PC-9 (cell line): Measurements from ENCODE around the gene GDF7. TPM values are rescaled to one million over a fixed set of nuclear protein-coding genes. Genes with fewer than 3 reads are reported as not detected.

Experiments
- BruUV-seq: library from RNA; stranded (reverse); fragments of 400-500 nt; replicated peaks from 2 replicates; lab custom pipeline; 2021; lab: Mats Ljungman, UMichigan
- CTCF ChIA-PET: fragments of 300-600 bp; sonication (Branson Sonifier 250); formaldehyde crosslinking; loops from one replicate; lab custom pipeline; 2022; ENCODE audit warnings: antibody characterized with exemption; lab: Charles Lee
- POLR2A ChIA-PET: fragments of 300-600 bp; sonication (Branson Sonifier 250); formaldehyde crosslinking; loops from one replicate; lab custom pipeline; 2022; ENCODE audit warnings: antibody characterized with exemption; ENCODE audit not compliant: unreplicated experiment; lab: Charles Lee
- DNase-seq, 2 experiments: peaks; one replicate each; pipeline versions ENCODE4 v3.0.0 to v3.0.0-alpha.2; 2015 to 2022; ENCODE audit warnings: mixed read lengths in 1 of 2
- H2AFZ ChIP-seq: fragments of 200-600 bp; sonication (generic); 2 replicates; pipeline ENCODE4 v1.8.1; 2017; ENCODE audit warnings: antibody characterized with exemption
- H3F3A ChIP-seq: fragments of 200-600 bp; sonication (generic); 2 replicates; pipeline ENCODE4 v1.8.1; 2017; ENCODE audit warnings: antibody characterized with exemption, mild to moderate bottlenecking, low read depth; ENCODE audit not compliant: insufficient read depth
- H3K27ac ChIP-seq: fragments of 200-600 bp; sonication (generic); 2 replicates; pipeline ENCODE4 v1.6.1; 2016; ENCODE audit warnings: mixed run types
- H3K27me3 ChIP-seq: fragments of 200-600 bp; sonication (generic); 2 replicates; pipeline ENCODE4 v1.6.1; 2016; ENCODE audit warnings: low read depth, mixed run types; ENCODE audit not compliant: insufficient read depth
- H3K36me3 ChIP-seq: fragments of 200-600 bp; sonication (generic); 2 replicates; pipeline ENCODE4 v1.6.1; 2016; ENCODE audit warnings: low read depth, mixed run types
- H3K4me1 ChIP-seq: fragments of 200-600 bp; sonication (generic); replicated peaks from 2 replicates; pipeline ENCODE4 v1.6.1; 2016; ENCODE audit warnings: mixed run types; ENCODE audit not compliant: insufficient read depth
- H3K4me2 ChIP-seq: fragments of 200-600 bp; sonication (generic); 2 replicates; pipeline ENCODE4 v1.6.1; 2017; ENCODE audit warnings: mixed run types
- H3K4me3 ChIP-seq: fragments of 200-600 bp; sonication (generic); 2 replicates; pipeline ENCODE4 v1.6.1; 2016; ENCODE audit warnings: mixed run types
- H3K79me2 ChIP-seq: fragments of 200-600 bp; sonication (generic); 2 replicates; pipeline ENCODE4 v1.6.1; 2017; ENCODE audit warnings: low read depth, mixed run types
- H3K9me2 ChIP-seq: fragments of 200-600 bp; sonication (generic); 2 replicates; pipeline ENCODE4 v1.8.1; 2017; ENCODE audit warnings: mild to moderate bottlenecking; ENCODE audit not compliant: insufficient read depth
- H3K9me3 ChIP-seq: fragments of 200-600 bp; sonication (generic); 2 replicates; pipeline ENCODE4 v1.8.1; 2016; ENCODE audit warnings: low read depth; ENCODE audit not compliant: insufficient read depth
- H4K20me1 ChIP-seq: fragments of 200-600 bp; sonication (generic); 2 replicates; pipeline ENCODE4 v1.8.1; 2017; ENCODE audit not compliant: insufficient read depth
- EZH2 ChIP-seq: fragments of 200-600 bp; sonication (generic); IDR thresholded peaks from 2 replicates; pipeline ENCODE4 v1.8.0; 2017; ENCODE audit warnings: antibody characterized with exemption, low read depth
- intact Hi-C: fragments of 100-400 bp; cut with micrococcal nuclease; formaldehyde crosslinking; loops from one replicate; pipeline ENCODE4 v1.10.0; 2022; ENCODE audit not compliant: unreplicated experiment
- total RNA-seq: library from RNA; stranded (reverse); gene quantifications from 2 replicates; pipeline ENCODE4 v1.2.3, GENCODE V29; 2021
- TF ChIP-seq, protein P1 (sequence below): fragments of 200-600 bp; sonication (generic); conservative IDR thresholded peaks from 2 replicates; pipeline ENCODE4 v1.6.1; 2017; ENCODE audit warnings: mixed run types, antibody characterized with exemption, mild to moderate bottlenecking, moderate library complexity

Gene GDF7
- total RNA-seq, 1 experiment from 2014 or later, result 0.04 TPM

DNA sequence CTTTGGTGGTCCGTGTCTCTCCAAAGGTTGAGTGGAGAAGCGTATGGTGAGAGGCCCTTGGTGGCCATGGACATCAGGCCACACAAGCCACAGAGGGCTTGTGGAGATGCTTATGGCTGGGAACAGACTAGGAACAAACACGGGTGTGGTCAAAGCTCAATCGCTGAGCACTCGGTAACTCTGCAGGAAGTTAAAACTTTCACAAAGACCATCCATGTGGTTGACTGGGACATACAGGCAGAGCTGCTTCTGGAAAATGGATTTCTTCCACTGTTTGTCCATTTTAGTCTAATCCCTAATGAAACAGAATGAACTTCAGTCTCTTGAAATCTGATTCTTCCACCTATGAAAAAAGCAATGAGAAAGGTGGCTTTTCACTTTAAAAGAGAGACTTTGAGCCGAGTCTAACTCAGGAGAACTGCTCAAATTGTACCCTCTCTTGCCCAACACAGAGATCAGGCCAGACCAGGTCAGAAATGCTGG, 17.7 kb downstream of the GDF7 start:
- no TSS peak for BruUV-seq
- Histone ChIP-seq H3K4me2 (no peak overlapping the region), H3K9me3 (no peaks in the 10 kb centered on the region), H4K20me1 (no peaks in the 10 kb centered on the region), H3K9me2 (no peaks in the 10 kb centered on the region), H3F3A (no peaks in the 10 kb centered on the region), H3K36me3 (no peaks in the 10 kb centered on the region), H3K27me3 (no peaks in the 10 kb centered on the region), H3K27ac (no peak overlapping the region), H3K4me1 (no peaks in the 10 kb centered on the region), H2AFZ (no peak overlapping the region), H3K4me3 (no peak overlapping the region), H3K79me2 (no peaks in the 10 kb centered on the region)
- intact Hi-C loops, result no loop called here
- CTCF ChIA-PET, result no interaction called here
- no peak for DNase-seq
- TF ChIP-seq, protein P1, sequence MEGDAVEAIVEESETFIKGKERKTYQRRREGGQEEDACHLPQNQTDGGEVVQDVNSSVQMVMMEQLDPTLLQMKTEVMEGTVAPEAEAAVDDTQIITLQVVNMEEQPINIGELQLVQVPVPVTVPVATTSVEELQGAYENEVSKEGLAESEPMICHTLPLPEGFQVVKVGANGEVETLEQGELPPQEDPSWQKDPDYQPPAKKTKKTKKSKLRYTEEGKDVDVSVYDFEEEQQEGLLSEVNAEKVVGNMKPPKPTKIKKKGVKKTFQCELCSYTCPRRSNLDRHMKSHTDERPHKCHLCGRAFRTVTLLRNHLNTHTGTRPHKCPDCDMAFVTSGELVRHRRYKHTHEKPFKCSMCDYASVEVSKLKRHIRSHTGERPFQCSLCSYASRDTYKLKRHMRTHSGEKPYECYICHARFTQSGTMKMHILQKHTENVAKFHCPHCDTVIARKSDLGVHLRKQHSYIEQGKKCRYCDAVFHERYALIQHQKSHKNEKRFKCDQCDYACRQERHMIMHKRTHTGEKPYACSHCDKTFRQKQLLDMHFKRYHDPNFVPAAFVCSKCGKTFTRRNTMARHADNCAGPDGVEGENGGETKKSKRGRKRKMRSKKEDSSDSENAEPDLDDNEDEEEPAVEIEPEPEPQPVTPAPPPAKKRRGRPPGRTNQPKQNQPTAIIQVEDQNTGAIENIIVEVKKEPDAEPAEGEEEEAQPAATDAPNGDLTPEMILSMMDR, result no peak
- no peak for TF ChIP-seq EZH2
- POLR2A ChIA-PET, result no interaction called here

DNA sequence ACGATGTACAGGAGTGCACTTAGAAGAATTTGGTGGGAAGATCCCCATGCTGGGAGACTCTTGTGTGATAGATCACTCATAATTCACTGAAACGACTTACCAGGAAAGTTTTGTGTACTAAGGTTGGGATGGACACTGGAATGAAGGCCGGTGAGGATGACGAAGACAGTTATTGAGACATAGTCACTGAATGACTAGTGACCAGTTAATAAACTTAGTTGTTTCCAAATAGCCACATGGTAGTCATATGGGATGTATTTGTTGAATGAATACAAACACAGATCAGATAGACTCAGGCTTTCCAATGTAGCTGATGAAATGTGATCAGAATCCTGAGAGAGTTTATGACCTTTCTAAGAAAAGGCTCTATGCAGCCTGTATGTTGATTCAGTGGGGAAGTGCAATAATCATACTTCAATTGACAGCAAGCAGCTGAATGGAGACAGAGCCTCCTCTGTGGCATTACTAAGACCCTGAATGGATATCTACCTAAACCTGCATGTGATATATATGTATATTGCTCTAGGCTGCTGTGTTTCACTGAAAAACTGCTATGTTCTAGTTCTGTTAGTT, 20.4 kb downstream of the GDF7 start:
- Histone ChIP-seq H3K27me3 (no peaks in the 10 kb centered on the region), H3K4me2 (no peak overlapping the region), H4K20me1 (no peaks in the 10 kb centered on the region), H3K36me3 (no peaks in the 10 kb centered on the region), H2AFZ (no peak overlapping the region), H3K4me1 (no peaks in the 10 kb centered on the region), H3F3A (no peaks in the 10 kb centered on the region), H3K79me2 (no peaks in the 10 kb centered on the region), H3K27ac (no peak overlapping the region), H3K9me3 (no peaks in the 10 kb centered on the region), H3K9me2 (no peaks in the 10 kb centered on the region), H3K4me3 (no peak overlapping the region)
- DNase-seq, result no peak
- CTCF ChIA-PET, result interaction anchor here (0.6 kb wide), 1 partner anchor 674 kb away, joined by 3 read pairs; no protein-coding TSS in a partner anchor
- no peak for TF ChIP-seq EZH2
- TF ChIP-seq, protein P1, result no peak
- intact Hi-C loops, result no loop called here
- POLR2A ChIA-PET, result no interaction called here
- BruUV-seq, result no TSS peak

DNA sequence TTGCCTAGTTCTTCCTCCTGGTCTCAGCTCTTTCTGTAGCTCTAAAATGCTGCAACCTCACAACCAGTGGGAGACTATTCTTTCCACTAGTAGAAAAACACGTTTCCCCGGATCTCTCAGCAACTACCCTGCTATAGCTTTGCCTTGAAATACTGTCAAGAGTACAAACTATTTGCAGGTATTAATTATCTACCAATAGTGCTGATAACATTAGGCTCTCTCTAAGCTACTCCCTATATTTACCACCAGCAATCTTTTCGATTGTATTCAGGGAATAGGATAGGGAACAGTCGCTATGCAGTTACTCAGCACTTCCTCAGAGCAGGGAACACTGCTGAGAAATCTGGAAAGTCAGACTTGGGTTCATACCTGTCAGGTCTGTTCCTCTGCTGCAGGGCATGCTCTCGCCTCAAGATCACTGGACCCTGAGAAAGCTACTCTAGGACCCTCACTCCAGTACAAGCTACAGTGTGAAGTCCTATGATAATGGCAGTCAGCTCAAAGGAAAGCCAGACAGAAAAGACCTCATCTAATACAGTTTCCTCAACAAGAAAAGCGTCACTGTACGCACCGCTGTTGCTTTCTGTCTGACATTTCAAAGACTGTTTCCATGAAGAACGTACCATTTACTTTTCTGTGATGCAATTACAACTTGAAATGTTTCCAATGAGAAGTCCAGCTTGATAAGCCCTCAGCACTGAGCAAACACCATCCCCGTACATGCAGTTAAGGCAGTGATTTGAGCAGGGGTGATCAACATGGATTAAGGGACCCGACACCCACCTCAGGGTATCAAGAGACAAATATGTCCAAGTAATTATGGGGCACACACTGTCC, 22.7 kb downstream of the GDF7 start:
- DNase-seq, result no peak
- CTCF ChIA-PET, result no interaction called here
- BruUV-seq, result no TSS peak

More for the DNA sequence above, 22.7 kb downstream of the GDF7 start:
- Histone ChIP-seq H3K27ac (no peak overlapping the region), H3K4me2 (no peak overlapping the region), H3F3A (no peaks in the 10 kb centered on the region), H3K79me2 (no peaks in the 10 kb centered on the region), H4K20me1 (no peaks in the 10 kb centered on the region), H3K9me3 (no peaks in the 10 kb centered on the region), H3K27me3 (no peaks in the 10 kb centered on the region), H3K4me1 (no peaks in the 10 kb centered on the region), H2AFZ (no peak overlapping the region), H3K36me3 (no peaks in the 10 kb centered on the region), H3K9me2 (no peaks in the 10 kb centered on the region), H3K4me3 (no peak overlapping the region)
- intact Hi-C loops, result no loop called here
- POLR2A ChIA-PET, result interaction anchor here (0.5 kb wide), 1 partner anchor 10 kb away, joined by 6 read pairs; no protein-coding TSS in a partner anchor
- TF ChIP-seq, protein P1, result no peak
- no peak for TF ChIP-seq EZH2
